Upper lobe of right lung (tissue), 1 donor: ENCODE measurements around the gene KRTAP5-6. TPM values are rescaled to one million over a fixed set of nuclear protein-coding genes. Genes with fewer than 3 reads are reported as not detected.

Experiments used
- ATAC-seq: fragments of 200-7000 bp; cut with Tn5 transposase; one replicate; pipeline ENCODE4 v1.9.1; 2020; ENCODE audit warnings: mild to moderate bottlenecking, moderate library complexity
- DNase-seq: peaks from one replicate; pipeline ENCODE4 v3.0.0-alpha.2; 2020
- H3K27ac ChIP-seq: fragments of 200-600 bp; one replicate; pipeline ENCODE4 v1.8.0; 2022
- H3K27me3 ChIP-seq: fragments of 200-600 bp; one replicate; pipeline ENCODE4 v1.8.0; 2022; ENCODE audit warnings: mild to moderate bottlenecking
- H3K36me3 ChIP-seq: fragments of 200-600 bp; one replicate; pipeline ENCODE4 v1.8.0; 2022
- H3K4me1 ChIP-seq: fragments of 200-600 bp; one replicate; pipeline ENCODE4 v1.8.0; 2022
- H3K4me3 ChIP-seq: fragments of 200-600 bp; one replicate; pipeline ENCODE4 v1.8.0; 2022; ENCODE audit warnings: mild to moderate bottlenecking
- H3K9me3 ChIP-seq: fragments of 200-600 bp; one replicate; pipeline ENCODE4 v1.8.0; 2022
- intact Hi-C: fragments of 100-400 bp; cut with DNase I; formaldehyde crosslinking; loops from one replicate; pipeline ENCODE4 v1.11.0; 2022
- total RNA-seq: library from RNA; stranded (reverse); fragmentation: NEBNext Ultra II Directional; extraction: Animal tissue kit (Norgen Biotek cat#: 25700); gene quantifications from one replicate; pipeline ENCODE4 v1.2.1, GENCODE V29; 2021
- TF ChIP-seq, protein P1 (sequence below): fragments of 200-600 bp; IDR thresholded peaks from one replicate; pipeline ENCODE4 v1.8.0; 2022; ENCODE audit warnings: antibody characterized with exemption
- donor health status: DM: no; HTN: yes; CAD: no; lungs with severe emphysema.

Gene KRTAP5-6
- total RNA-seq, 1 donor from 2014 or later: not detected

DNA sequence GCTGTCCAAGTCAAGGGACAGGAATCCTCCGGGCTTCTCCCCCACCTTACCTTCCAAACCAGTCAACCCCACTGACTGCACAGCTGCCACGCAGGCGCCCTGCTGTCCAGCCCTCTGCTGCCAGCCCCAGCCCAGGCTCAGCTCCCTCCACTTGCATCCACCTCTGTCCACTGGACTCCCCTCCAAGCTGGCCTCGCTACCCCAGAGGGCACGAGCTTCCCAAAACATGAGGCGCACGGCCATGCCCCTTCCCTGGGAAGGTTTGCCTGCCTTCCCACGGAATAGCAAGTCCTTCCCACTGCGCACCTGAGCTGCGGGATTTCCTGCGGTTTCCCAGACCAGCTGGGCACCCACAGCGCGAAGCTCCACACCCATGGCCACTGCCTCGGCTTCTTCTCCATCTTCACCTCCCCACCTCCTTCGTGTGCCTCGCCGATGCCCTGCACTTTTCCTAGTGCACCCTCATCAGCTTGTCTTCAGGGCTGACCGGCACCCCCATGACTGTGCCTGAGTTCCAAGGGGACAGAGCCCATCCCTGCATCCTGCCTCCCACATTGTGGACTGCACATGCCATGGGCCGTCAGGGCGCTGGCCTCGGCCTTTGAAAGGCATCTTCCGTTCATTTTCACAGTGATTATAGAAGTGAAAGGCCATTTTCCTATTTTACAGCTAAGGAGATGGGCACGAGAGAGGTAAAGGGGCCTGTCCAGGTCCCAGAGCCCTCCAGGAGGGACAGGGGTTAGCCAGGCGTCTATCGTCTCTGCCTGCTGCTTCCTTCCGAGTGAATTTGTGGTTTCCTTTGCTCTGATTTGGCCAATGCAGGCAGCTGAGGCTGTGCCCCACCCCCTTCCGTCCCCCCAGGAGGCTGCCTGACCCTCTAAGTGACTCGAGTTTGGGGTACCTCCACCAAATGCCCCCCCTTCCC is 37.0 kb downstream of the KRTAP5-6 start:
- TF ChIP-seq, protein P1, sequence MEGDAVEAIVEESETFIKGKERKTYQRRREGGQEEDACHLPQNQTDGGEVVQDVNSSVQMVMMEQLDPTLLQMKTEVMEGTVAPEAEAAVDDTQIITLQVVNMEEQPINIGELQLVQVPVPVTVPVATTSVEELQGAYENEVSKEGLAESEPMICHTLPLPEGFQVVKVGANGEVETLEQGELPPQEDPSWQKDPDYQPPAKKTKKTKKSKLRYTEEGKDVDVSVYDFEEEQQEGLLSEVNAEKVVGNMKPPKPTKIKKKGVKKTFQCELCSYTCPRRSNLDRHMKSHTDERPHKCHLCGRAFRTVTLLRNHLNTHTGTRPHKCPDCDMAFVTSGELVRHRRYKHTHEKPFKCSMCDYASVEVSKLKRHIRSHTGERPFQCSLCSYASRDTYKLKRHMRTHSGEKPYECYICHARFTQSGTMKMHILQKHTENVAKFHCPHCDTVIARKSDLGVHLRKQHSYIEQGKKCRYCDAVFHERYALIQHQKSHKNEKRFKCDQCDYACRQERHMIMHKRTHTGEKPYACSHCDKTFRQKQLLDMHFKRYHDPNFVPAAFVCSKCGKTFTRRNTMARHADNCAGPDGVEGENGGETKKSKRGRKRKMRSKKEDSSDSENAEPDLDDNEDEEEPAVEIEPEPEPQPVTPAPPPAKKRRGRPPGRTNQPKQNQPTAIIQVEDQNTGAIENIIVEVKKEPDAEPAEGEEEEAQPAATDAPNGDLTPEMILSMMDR: no peak
- no peak overlapping the region for H3K4me3 ChIP-seq
- H3K27me3 ChIP-seq: peaks cover 52% of the 10 kb centered on the region
- no peak overlapping the region for H3K27ac ChIP-seq
- DNase-seq: no peak
- H3K36me3 ChIP-seq: no peaks in the 10 kb centered on the region
- no peak for ATAC-seq
- no peaks in the 10 kb centered on the region for H3K4me1 ChIP-seq
- H3K9me3 ChIP-seq: no peaks in the 10 kb centered on the region
- intact Hi-C loops: no loop called here

- no peaks in the 10 kb centered on the region for H3K9me3 ChIP-seq
- H3K27me3 ChIP-seq: peaks cover 45% of the 10 kb centered on the region
- no peak overlapping the region for H3K27ac ChIP-seq
- no peaks in the 10 kb centered on the region for H3K36me3 ChIP-seq
- DNase-seq: no peak
- H3K4me1 ChIP-seq: no peaks in the 10 kb centered on the region
- ATAC-seq: no peak
- intact Hi-C loops: no loop called here
- TF ChIP-seq, protein P1: no peak
- no peak overlapping the region for H3K4me3 ChIP-seq
These were observed 37.7 kb downstream of the KRTAP5-6 start for GRCh38 chr11:1734641-1735081.

- H3K9me3 ChIP-seq: no peaks in the 10 kb centered on the region
- ATAC-seq (no peak), DNase-seq (no peak)
- H3K36me3 ChIP-seq: no peaks in the 10 kb centered on the region
- intact Hi-C loops: no loop called here
- H3K4me3 ChIP-seq: no peak overlapping the region
- TF ChIP-seq, protein P1: no peak
- H3K27ac ChIP-seq: no peak overlapping the region
- H3K27me3 ChIP-seq: peaks cover 43% of the 10 kb centered on the region
- H3K4me1 ChIP-seq: no peaks in the 10 kb centered on the region
These were observed 38.3 kb downstream of the KRTAP5-6 start for GRCh38 chr11:1735271-1735670.

GRCh38 chr11:1736447-1736992 is 39.5 kb downstream of the KRTAP5-6 start:
- Histone ChIP-seq H3K36me3 (no peaks in the 10 kb centered on the region), H3K4me1 (no peaks in the 10 kb centered on the region), H3K27ac (no peak overlapping the region), H3K4me3 (no peak overlapping the region), H3K27me3 (peaks cover 43% of the 10 kb centered on the region), H3K9me3 (no peaks in the 10 kb centered on the region)
- ATAC-seq (no peak), DNase-seq (no peak)
- intact Hi-C loops: no loop called here
- TF ChIP-seq, protein P1: no peak

DNA sequence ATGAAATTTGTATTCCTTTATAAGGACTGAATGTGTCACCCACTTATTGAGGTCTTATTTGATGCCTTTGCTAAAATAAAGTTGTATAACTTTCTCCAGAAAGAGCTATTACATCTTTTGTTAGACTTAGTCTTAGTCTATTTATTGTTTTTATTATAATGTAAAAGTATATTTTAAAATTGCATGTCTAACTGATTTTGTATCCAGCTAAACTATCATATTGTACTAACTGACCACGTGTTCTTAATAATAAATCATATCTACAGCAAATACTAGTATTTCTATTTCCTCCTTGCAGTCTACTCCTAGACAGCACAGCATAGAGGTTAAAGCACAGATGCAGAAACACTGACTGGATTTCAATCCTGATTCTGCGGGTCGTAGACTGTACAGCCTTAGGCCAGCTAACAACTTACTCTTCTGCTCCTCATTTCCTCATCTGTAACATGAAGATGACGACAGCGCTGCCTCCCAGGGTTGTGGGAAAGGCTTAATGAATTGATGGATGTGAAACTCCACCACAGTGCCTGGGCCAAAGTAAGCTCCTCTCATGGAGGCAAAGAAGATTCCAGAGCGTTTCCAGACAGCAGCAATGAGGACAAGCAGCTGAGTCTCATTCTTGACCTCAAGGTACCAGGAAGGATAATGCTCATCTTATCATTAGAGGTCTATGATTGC is 40.2 kb downstream of the KRTAP5-6 start:
- no peak for DNase-seq
- H3K27me3 ChIP-seq: peaks cover 43% of the 10 kb centered on the region

More for the DNA sequence above, 40.2 kb downstream of the KRTAP5-6 start:
- ATAC-seq: no peak
- no peak overlapping the region for H3K27ac ChIP-seq
- H3K36me3 ChIP-seq: no peaks in the 10 kb centered on the region
- no peaks in the 10 kb centered on the region for H3K4me1 ChIP-seq
- TF ChIP-seq, protein P1: no peak
- intact Hi-C loops: no loop called here
- no peak overlapping the region for H3K4me3 ChIP-seq
- no peaks in the 10 kb centered on the region for H3K9me3 ChIP-seq
